Measurements from ENCODE around the gene SRSF1. TPM values are rescaled to one million over a fixed set of nuclear protein-coding genes. Genes with fewer than 3 reads are reported as not detected.

SRSF1 gene
- total RNA-seq, 4 donors from 2014 or later, result 136 to 185 (median 156) TPM

- 92% methylated on average over 1 of the region's 1 CpG for WGBS
- H3K36me3 ChIP-seq, result no peaks in the 10 kb centered on the region
Measured at GRCh38 chr17:58052407-58052806, 45.4 kb upstream of the SRSF1 start.

DNA sequence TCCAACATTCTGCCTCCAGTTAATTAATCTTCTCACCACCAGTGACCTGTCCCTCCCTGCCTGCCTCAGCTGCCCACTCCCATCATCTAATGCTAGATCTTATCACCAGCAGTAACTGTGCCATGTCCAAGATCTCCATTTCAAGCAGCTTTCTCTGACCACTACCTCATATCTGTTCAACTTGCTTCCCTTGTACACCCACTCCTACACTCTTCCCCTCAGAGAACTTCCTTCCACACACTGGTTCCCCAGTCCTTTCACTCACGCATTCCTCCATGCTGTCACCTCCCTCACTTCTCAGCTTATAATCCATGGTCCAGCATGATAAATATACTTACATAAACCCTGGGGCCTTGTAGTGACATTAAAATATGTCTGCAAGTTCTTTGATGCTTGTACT, 44.4 kb upstream of the SRSF1 start:
- Histone ChIP-seq H3K27me3 (peaks cover 0 to 4% (median 0%) of the 10 kb centered on the region in 4 donors), H3K4me1 (no peaks in the 10 kb centered on the region), H3K36me3 (no peaks in the 10 kb centered on the region), H3K4me3 (no peak overlapping the region), H3K9me3 (no peaks in the 10 kb centered on the region), H3K27ac (replicated peaks in 1 of 4) (no peak overlapping the region)
- no peak for DNase-seq (ENCODE audit: extremely low spot score)
- no peak for TF ChIP-seq CTCF (IDR thresholded peaks at IDR 0.05)
- no peak for TF ChIP-seq POLR2AphosphoS5 (IDR thresholded peaks at IDR 0.05)
- no peak for TF ChIP-seq EP300 (IDR thresholded peaks at IDR 0.05)
- no peak for TF ChIP-seq POLR2A (IDR thresholded peaks at IDR 0.05; ENCODE audit: low read depth)
- 75% methylated on average over 1 of the region's 1 CpG for WGBS
- intact Hi-C loops (cut with DNase I), result no loop called here

More at GRCh38 chr17:58052407-58052806, 45.4 kb upstream of the SRSF1 start:
- intact Hi-C loops (cut with DNase I), result no loop called here
- DNase-seq (ENCODE audit: extremely low spot score), result no peak
- Histone ChIP-seq H3K27ac (replicated peaks in 1 of 4) (no peak overlapping the region), H3K9me3 (no peaks in the 10 kb centered on the region), H3K4me3 (no peak overlapping the region), H3K27me3 (peaks cover 0 to 4% (median 0%) of the 10 kb centered on the region in 4 donors), H3K4me1 (no peaks in the 10 kb centered on the region)
- TF ChIP-seq EP300 (IDR thresholded peaks at IDR 0.05), result no peak
- no peak for TF ChIP-seq POLR2AphosphoS5 (IDR thresholded peaks at IDR 0.05)
- no peak for TF ChIP-seq CTCF (IDR thresholded peaks at IDR 0.05)
- TF ChIP-seq POLR2A (IDR thresholded peaks at IDR 0.05; ENCODE audit: low read depth), result no peak

GRCh38 chr17:58050966-58051365, 43.9 kb upstream of the SRSF1 start:
- Histone ChIP-seq H3K27me3 (peaks cover 0 to 4% (median 0%) of the 10 kb centered on the region in 4 donors), H3K4me1 (no peaks in the 10 kb centered on the region), H3K27ac (replicated peaks in 1 of 4) (no peak overlapping the region), H3K36me3 (no peaks in the 10 kb centered on the region), H3K4me3 (no peak overlapping the region), H3K9me3 (no peaks in the 10 kb centered on the region)
- intact Hi-C loops (cut with DNase I), result no loop called here
- TF ChIP-seq POLR2AphosphoS5 (IDR thresholded peaks at IDR 0.05) (no peak), EP300 (IDR thresholded peaks at IDR 0.05) (no peak), POLR2A (IDR thresholded peaks at IDR 0.05; ENCODE audit: low read depth) (no peak), CTCF (IDR thresholded peaks at IDR 0.05) (no peak)
- 96% methylated on average over 2 of the region's 2 CpGs for WGBS
- no peak for DNase-seq (ENCODE audit: extremely low spot score)

GRCh38 chr17:58049533-58049932, 42.5 kb upstream of the SRSF1 start:
- intact Hi-C loops (cut with DNase I), result no loop called here
- TF ChIP-seq POLR2AphosphoS5 (IDR thresholded peaks at IDR 0.05) (no peak), EP300 (IDR thresholded peaks at IDR 0.05) (no peak), POLR2A (IDR thresholded peaks at IDR 0.05; ENCODE audit: low read depth) (no peak), CTCF (IDR thresholded peaks at IDR 0.05) (no peak)
- Histone ChIP-seq H3K27me3 (peaks cover 0 to 4% (median 0%) of the 10 kb centered on the region in 4 donors), H3K36me3 (no peaks in the 10 kb centered on the region), H3K27ac (replicated peaks in 1 of 4) (no peak overlapping the region), H3K4me1 (no peaks in the 10 kb centered on the region), H3K4me3 (no peak overlapping the region), H3K9me3 (no peaks in the 10 kb centered on the region)
- DNase-seq (ENCODE audit: extremely low spot score), result no peak
- WGBS, result 92% methylated on average over 4 of the region's 4 CpGs

Data from esophagus muscularis mucosa (tissue), 4 donors.